PFSK-1 (cell line): Measurements from ENCODE around the gene C19orf85.

Experiments used
- FOXP2 ChIP-seq: optimal IDR thresholded peaks from 2 replicates; pipeline ENCODE3; 2011; ENCODE audit warnings: borderline replicate concordance, control low read depth, inconsistent platforms; ENCODE audit not compliant: insufficient read depth; ENCODE audit errors: extremely low read length, extremely low read depth
- POLR2AphosphoS5 ChIP-seq: IDR thresholded peaks from 2 replicates; pipeline ENCODE4 v1.6.1; 2012; ENCODE audit warnings: low read depth, mild to moderate bottlenecking, control low read depth, low read length, moderate library complexity
- SIN3A ChIP-seq: IDR thresholded peaks from 2 replicates; pipeline ENCODE4 v1.6.1; 2012; ENCODE audit warnings: mild to moderate bottlenecking, low read length, moderate library complexity, borderline replicate concordance; ENCODE audit not compliant: insufficient read depth
- TAF1 ChIP-seq: IDR thresholded peaks from 2 replicates; pipeline ENCODE4 v1.6.1; 2012; ENCODE audit warnings: low read length, control low read depth, borderline replicate concordance; ENCODE audit not compliant: insufficient read depth
- TF ChIP-seq, protein P1 (sequence below), 2 experiments: IDR thresholded peaks; 2 replicates each; pipeline versions ENCODE4 v1.6.1 to v1.8.0; 2011 to 2012; ENCODE audit warnings: low read depth in 2 of 2, low read length in 2 of 2, control low read depth in 1 of 2, inconsistent platforms in 1 of 2, mild to moderate bottlenecking in 1 of 2, moderate library complexity in 1 of 2; ENCODE audit not compliant: insufficient read depth in 1 of 2

The C19orf85 gene

DNA sequence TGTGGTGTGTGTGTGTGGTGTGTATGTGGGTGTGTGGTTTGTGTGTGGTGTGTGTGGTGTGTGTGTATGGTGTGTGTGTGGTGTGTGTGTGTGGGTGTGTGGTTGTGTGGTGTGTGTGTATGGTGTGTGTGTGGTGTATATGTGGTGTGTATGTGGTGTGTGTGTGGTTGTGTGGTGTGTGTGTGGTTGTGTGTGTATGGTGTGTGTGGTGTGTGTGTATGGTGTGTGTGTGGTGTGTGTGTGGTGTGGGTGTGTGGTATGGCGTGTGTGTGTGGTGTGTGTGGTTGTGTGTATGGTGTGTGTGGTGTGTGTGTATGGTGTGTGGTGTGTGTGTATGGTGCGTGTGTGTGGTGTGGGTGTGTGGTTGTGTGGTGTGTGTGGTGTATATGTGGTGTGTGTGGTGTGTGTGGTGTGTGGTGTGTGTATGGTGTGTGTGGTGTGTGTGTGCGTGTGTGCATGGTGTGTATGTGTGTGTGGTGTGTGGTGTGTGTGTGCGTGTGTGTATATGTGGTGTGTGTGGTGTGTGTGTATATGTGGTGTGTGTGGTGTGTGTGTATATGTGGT lies 30.1 kb downstream of the C19orf85 start:
- TF ChIP-seq TAF1 (no peak), FOXP2 (no peak), SIN3A (no peak), POLR2AphosphoS5 (no peak)
- TF ChIP-seq, protein P1, sequence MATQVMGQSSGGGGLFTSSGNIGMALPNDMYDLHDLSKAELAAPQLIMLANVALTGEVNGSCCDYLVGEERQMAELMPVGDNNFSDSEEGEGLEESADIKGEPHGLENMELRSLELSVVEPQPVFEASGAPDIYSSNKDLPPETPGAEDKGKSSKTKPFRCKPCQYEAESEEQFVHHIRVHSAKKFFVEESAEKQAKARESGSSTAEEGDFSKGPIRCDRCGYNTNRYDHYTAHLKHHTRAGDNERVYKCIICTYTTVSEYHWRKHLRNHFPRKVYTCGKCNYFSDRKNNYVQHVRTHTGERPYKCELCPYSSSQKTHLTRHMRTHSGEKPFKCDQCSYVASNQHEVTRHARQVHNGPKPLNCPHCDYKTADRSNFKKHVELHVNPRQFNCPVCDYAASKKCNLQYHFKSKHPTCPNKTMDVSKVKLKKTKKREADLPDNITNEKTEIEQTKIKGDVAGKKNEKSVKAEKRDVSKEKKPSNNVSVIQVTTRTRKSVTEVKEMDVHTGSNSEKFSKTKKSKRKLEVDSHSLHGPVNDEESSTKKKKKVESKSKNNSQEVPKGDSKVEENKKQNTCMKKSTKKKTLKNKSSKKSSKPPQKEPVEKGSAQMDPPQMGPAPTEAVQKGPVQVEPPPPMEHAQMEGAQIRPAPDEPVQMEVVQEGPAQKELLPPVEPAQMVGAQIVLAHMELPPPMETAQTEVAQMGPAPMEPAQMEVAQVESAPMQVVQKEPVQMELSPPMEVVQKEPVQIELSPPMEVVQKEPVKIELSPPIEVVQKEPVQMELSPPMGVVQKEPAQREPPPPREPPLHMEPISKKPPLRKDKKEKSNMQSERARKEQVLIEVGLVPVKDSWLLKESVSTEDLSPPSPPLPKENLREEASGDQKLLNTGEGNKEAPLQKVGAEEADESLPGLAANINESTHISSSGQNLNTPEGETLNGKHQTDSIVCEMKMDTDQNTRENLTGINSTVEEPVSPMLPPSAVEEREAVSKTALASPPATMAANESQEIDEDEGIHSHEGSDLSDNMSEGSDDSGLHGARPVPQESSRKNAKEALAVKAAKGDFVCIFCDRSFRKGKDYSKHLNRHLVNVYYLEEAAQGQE (IDR thresholded peaks at IDR 0.05; ENCODE audit: insufficient read depth in 1 of 2, low read depth in 2 of 2, low read length in 2 of 2) = no peak

DNA sequence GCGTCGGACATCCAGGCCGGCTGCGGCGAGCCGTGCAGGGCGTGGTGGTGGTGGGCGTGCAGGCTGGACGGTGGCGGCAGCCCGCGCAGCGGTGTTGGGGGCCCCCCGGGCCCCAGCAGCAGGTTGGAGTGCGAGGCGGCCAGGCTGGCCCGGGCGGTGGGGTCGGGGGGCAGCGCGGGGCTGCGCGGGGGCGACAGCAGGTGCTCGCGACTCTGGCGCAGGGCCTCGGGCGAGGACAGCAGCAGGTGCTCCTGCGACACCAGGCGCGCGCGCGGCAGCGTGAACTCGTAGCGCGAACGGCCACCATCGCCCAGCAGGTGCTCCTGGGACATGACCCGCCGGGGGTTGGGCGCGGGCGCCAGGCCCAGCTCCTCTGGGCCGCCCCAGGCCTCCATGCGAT lies 31.3 kb downstream of the C19orf85 start:
- TF ChIP-seq SIN3A = no peak
- TF ChIP-seq, protein P1 (IDR thresholded peaks at IDR 0.05; ENCODE audit: insufficient read depth in 1 of 2, low read depth in 2 of 2, low read length in 2 of 2) = no peak

GRCh38 chr19:55432241-55432959 lies 32.2 kb downstream of the C19orf85 start:
- TF ChIP-seq FOXP2 (no peak), SIN3A (no peak), POLR2AphosphoS5 (no peak), TAF1 (no peak)
- TF ChIP-seq, protein P1 (IDR thresholded peaks at IDR 0.05; ENCODE audit: insufficient read depth in 1 of 2, low read depth in 2 of 2, low read length in 2 of 2) = no peak

DNA sequence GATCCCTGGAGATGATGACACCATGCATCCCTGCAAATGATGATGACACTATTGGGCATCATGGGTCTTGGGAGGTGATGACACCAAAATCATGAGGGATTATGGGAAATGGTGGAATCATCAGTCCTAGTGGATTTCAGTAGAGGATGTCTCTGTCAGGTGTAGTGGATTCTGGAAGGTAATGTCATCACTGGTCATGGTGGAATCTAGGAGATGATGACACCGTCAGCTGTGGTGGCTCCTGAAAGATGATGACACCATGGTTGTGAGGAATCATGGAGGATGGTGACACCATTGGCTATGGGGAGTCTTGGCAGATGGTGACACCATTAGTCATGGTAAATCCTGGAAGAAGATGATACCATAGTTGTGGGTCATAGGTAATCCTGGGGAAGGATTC lies 33.4 kb downstream of the C19orf85 start:
- no peak for TF ChIP-seq SIN3A
- no peak for TF ChIP-seq TAF1
- no peak for TF ChIP-seq FOXP2
- no peak for TF ChIP-seq POLR2AphosphoS5
- TF ChIP-seq, protein P1 (IDR thresholded peaks at IDR 0.05; ENCODE audit: insufficient read depth in 1 of 2, low read depth in 2 of 2, low read length in 2 of 2) = no peak

DNA sequence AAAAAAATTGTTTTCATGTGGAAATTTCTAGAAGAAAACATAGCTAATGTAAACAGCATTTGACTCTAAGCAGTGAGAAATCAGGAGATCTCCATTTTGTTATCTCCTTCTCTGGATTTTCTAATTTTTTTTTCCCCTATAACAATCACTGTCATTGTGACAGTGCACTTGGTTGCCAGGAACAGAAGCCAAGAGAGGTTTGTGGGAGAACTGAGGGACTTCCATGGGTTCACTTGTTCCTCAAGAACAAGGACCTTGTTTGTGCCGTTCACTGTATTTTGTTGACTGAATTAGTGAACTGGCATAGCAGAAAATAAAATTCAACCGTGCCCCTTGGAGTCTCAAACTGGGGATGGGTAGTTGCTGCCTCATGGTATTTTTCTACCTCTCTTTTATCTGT lies 38.5 kb downstream of the C19orf85 start:
- TF ChIP-seq POLR2AphosphoS5 (no peak), TAF1 (no peak), FOXP2 (no peak), SIN3A (no peak)
- TF ChIP-seq, protein P1 (IDR thresholded peaks at IDR 0.05; ENCODE audit: insufficient read depth in 1 of 2, low read depth in 2 of 2, low read length in 2 of 2) = no peak
